ENCODE results near the gene CPNE7. TPM values are rescaled to one million over a fixed set of nuclear protein-coding genes. Genes with fewer than 3 reads are reported as not detected.

Gene CPNE7
- total RNA-seq, 2 experiments from 2014 or later, result 5.1 to 5.7 TPM

DNA sequence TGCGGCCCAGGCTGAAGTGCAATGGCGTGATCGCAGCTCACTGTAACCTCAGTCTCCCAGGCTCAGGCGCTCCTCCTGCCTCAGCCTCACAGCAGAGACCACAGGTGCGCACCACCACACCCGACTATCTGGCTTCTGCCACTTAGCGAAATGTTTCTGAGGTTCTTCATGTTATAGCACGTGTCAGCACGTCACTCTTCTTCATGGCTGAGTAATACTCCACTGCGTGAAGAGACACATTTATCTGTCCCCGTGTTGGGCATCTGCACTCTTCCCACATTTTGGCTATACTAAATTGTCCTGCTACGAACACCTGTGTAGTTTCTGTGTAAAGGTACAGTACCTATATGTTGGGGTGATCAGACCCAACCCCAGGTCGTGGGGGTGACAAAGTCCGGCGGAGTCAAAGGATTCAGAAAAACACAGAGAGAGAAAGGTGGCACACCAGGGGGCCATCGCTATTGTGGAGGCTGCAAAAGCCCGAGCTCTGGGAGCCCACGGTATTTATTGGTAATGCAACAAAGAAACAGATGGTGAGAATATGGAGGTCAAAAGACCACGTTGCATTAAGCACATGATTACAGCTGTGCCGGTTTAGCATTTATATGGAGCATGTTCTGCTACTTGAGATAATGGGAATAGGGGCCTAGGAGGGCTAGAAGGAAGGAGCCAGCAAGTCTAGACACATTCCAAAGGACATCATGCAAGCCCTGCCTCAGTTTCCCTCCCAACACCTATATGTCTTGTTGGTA is 37.0 kb downstream of the CPNE7 start:
- DNase-seq, result no peak
- H3K4me3 Mint-ChIP-seq, result no peak overlapping the region

DNA sequence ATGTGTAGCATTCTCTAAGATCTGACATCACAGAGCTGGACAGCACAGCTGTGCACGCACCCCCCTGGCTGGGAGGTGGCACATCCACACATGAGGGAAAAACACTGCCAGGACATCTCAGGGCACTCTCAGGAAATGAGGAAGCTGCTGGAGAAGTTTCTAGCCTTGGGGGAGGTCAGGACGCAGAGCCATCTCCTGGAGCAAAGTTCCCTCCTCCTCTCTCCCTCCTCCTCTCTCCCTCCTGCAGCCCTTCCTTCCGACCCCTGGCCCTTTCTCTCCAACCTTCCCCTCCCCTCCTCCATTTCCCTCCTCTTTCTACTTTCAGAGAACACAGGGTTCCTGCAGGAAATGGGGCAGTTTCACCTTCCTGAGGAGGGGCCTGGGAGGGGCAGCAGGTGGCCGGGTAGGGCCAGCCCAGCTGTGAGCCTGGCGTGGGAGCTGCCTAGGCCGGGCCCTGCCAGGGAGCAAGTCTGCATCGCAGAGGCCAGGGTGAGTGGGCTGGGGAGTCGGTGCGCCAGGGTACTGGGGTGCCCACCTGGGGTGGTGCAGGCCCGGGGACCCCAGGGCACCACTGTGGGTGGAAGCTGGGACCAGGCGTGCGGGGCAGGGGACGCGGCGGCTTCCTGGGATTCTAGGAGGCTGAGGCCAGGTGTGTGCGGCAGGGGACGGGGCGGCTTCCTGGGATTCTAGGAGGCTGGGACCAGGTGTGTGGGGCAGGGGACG is 37.8 kb downstream of the CPNE7 start, which contains the start of gene DPEP1:
DPEP1 (plus strand) TSS at position 412 of the 723 bp plus-strand sequence. CDS start 16,769 bp downstream, outside the sequence.
- ChIA-PET POLR2A (no interaction called here), CTCF (no interaction called here)
- DNase-seq, result no peak
- Mint-ChIP-seq H3K4me3 (no peak within 1 kb of the TSS), H3K36me3 (ENCODE audit: low read depth) (peaks cover 6% of the 10 kb centered on the region), H3K27ac (no peak within 1 kb of the TSS), H3K9me3 (peaks cover 8% of the 10 kb centered on the region), H3K4me1 (peaks cover 13% of the 10 kb centered on the region), H3K27me3 (peaks cover 3% of the 10 kb centered on the region)

More for the DNA sequence above, 37.0 kb downstream of the CPNE7 start:
- Mint-ChIP-seq H3K27ac (no peak overlapping the region), H3K36me3 (ENCODE audit: low read depth) (peaks cover 6% of the 10 kb centered on the region), H3K4me1 (peaks cover 13% of the 10 kb centered on the region), H3K9me3 (peaks cover 8% of the 10 kb centered on the region), H3K27me3 (peaks cover 3% of the 10 kb centered on the region)
- ChIA-PET POLR2A (no interaction called here), CTCF (no interaction called here)

DNA sequence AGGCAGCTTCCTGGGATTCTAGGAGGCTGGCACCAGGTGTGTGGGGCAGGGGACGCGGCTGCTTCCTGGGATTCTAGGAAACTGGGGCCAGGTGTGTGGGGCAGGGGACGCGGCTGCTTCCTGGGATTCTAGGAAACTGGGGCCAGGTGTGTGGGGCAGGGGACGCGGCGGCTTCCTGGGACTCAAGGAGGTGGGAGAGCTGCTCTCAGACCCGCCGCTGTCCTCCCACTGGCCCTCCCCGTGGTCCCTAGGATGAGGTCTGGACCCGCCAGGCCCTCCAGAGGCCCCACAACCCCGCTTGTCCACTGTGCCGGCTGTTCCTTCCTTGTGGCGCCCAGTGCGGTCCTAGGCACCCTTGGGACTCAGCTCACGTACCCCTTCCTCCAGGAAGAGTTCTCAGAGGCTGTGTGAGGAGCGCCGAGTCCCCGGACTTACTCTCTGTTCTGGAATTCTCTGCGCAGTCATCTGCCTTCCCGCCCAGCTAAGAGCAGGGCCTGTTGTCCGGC is 38.4 kb downstream of the CPNE7 start:
- H3K27ac Mint-ChIP-seq, result no peak overlapping the region
- peaks cover 13% of the 10 kb centered on the region for H3K4me1 Mint-ChIP-seq
- no peak overlapping the region for H3K4me3 Mint-ChIP-seq
- peaks cover 3% of the 10 kb centered on the region for H3K27me3 Mint-ChIP-seq
- ChIA-PET POLR2A (no interaction called here), CTCF (no interaction called here)
- DNase-seq, result no peak
- H3K36me3 Mint-ChIP-seq (ENCODE audit: low read depth), result peaks cover 6% of the 10 kb centered on the region
- peaks cover 8% of the 10 kb centered on the region for H3K9me3 Mint-ChIP-seq

DNA sequence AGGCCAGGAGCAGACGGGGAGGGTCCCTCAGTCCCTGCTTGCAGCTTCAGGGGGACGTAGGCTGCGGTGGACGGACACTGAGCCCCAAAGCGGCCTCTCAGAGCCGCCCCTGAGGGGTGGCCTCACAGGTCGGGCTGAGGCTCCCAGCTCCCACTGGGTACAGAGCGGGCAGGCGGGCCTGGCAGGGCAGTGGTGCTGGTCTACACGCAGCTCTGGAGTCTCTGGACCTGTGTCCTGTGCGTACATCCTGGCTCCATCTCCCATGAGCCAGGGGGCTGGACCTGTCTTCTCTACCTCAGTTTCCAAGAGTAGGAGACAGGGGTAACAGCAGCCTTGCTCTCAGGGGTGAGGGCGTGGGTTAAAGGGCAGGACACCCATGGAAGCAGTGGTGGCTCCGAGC is 39.6 kb downstream of the CPNE7 start:
- POLR2A ChIA-PET, result no interaction called here
- Mint-ChIP-seq H3K36me3 (ENCODE audit: low read depth) (peaks cover 6% of the 10 kb centered on the region), H3K27ac (no peak overlapping the region), H3K9me3 (peaks cover 8% of the 10 kb centered on the region), H3K27me3 (peaks cover 3% of the 10 kb centered on the region), H3K4me3 (no peak overlapping the region), H3K4me1 (peaks cover 13% of the 10 kb centered on the region)
- DNase-seq, result no peak
- CTCF ChIA-PET, result interaction anchor here (0.9 to 1.9 kb wide), 4 partner anchors 10 to 53 kb away, joined by 3 to 5 read pairs (median 4); no protein-coding TSS in a partner anchor

DNA sequence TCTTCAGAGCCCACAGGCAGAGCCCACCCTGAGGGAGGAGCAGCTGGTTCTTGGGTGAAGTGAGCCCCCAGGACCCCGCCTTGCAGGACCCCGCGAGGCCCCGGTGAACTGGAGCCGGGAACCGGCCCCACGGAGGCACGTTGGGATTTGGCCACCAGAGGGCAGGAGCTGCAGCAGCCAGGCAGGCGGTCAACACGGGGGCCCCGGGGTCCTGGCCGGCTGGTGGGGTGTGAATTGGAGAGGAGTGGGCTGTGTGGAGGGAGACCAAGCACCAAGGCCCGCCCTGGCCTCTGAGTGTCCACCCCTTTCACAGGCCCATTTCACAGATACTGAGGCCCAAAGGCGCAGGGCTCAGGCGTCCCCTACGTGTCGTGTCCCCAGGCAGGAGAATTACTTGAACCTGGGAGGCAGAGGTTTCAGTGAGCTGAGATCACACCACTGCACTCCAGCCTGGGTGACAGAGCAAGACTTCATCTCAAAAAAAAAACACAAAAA is 40.1 kb downstream of the CPNE7 start:
- no peak overlapping the region for H3K4me3 Mint-ChIP-seq
- no peak overlapping the region for H3K27ac Mint-ChIP-seq
- ChIA-PET CTCF (interaction anchor here (0.9 to 1.9 kb wide), 5 partner anchors 10 to 52 kb away, joined by 3 to 5 read pairs (median 3); no protein-coding TSS in a partner anchor), POLR2A (no interaction called here)
- H3K36me3 Mint-ChIP-seq (ENCODE audit: low read depth), result peaks cover 6% of the 10 kb centered on the region
- DNase-seq, result no peak
- H3K4me1 Mint-ChIP-seq, result peaks cover 13% of the 10 kb centered on the region
- peaks cover 8% of the 10 kb centered on the region for H3K9me3 Mint-ChIP-seq
- H3K27me3 Mint-ChIP-seq, result peaks cover 3% of the 10 kb centered on the region

DNA sequence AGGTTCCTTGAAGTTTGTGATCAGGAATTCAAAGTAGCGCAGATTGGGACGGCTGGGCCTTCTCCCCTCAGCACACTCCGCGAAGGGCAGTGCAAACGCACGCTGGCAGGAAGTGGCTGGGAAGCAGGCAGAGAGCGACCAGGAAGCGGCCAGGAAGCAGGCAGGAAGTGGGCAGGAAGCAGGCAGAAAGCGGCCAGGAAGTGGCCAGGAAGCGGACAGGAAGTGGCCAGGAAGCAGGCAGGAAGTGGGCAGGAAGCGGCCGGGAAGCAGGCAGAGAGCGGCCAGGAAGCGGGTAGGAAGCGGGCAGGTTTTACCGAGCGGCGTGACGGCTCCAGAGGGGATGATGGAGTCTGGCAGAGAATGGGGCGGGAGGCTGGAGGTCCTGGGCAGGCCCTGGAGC is 41.1 kb downstream of the CPNE7 start:
- no peak overlapping the region for H3K4me3 Mint-ChIP-seq
- peaks cover 3% of the 10 kb centered on the region for H3K27me3 Mint-ChIP-seq
- H3K27ac Mint-ChIP-seq, result peak overlapping the region; percentile 88
- H3K4me1 Mint-ChIP-seq, result peaks cover 13% of the 10 kb centered on the region
- ChIA-PET POLR2A (no interaction called here), CTCF (interaction anchor here (1.3 kb wide), 1 partner anchor 16 kb away, joined by 3 read pairs; no protein-coding TSS in a partner anchor)
- H3K36me3 Mint-ChIP-seq (ENCODE audit: low read depth), result peaks cover 6% of the 10 kb centered on the region
- DNase-seq, result peak; percentile 26
- H3K9me3 Mint-ChIP-seq, result peaks cover 8% of the 10 kb centered on the region

DNA sequence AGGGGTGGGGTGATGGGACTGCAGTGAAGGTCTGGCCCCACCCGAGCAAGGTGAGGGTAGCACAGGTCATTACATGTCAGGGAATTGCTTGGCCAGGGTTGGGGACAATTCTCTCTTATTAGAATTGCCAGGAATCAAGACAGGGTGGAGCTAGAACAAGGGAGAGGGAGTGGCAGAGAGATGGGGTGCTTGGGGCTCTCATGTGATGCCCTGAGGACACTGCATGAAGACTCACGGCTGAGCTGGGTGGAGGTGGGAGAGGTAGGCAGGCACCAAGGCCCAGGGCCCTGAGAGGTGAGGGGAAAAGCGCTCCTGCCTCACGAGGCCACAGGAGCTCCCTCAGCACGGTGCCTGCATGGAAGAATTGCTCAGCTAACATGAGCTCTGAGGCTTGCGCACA is 41.5 kb downstream of the CPNE7 start:
- H3K4me1 Mint-ChIP-seq, result peaks cover 13% of the 10 kb centered on the region
- no peak overlapping the region for H3K4me3 Mint-ChIP-seq
- POLR2A ChIA-PET, result no interaction called here
- no peak for DNase-seq
- CTCF ChIA-PET, result no interaction called here
- H3K36me3 Mint-ChIP-seq (ENCODE audit: low read depth), result peaks cover 6% of the 10 kb centered on the region
- H3K27me3 Mint-ChIP-seq, result peaks cover 3% of the 10 kb centered on the region
- peaks cover 8% of the 10 kb centered on the region for H3K9me3 Mint-ChIP-seq
- H3K27ac Mint-ChIP-seq, result peak overlapping the region; percentile 88

DNA sequence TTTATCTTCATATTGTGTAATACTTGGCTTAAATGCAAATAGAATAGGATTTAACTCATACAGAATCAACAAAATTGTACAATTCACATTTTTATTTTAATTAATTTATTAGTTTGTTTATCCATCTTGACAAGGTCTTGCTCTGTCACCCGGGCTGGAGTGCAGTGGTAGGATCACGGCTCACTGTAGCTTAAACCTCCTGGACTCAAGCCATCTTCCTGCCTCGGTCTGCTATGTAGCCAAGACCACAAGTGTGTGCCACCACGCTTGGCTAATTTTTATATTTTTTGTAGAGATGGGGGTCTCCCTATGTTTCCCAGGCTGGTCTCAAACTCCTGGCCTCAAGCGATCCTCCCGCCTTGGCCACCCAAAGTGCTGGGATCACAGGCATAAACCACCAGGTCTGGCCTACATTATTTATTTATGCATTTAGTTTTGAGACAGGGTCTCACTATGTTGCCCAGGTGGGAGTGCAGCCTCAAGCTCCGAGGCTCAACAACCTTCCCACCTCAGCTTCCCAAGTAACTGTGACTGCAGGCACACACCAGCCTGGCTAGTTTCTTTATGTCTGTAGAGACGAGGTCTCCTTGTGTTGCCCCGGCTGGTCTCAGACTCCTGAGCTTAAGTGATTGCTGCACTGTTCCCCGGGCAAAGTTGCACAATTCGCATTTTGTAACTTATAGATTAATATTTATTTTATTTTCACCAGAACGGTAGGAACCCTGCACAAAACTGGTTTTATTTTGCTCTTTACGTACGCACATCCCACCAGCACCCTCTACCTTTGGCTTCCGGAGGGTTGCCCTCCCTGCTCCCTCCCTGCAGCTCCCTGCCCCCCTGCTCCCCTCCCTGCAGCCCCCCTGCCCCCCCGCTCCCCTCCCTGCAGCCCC is 42.8 kb downstream of the CPNE7 start:
- CTCF ChIA-PET, result no interaction called here
- H3K4me1 Mint-ChIP-seq, result peaks cover 11% of the 10 kb centered on the region

DNA sequence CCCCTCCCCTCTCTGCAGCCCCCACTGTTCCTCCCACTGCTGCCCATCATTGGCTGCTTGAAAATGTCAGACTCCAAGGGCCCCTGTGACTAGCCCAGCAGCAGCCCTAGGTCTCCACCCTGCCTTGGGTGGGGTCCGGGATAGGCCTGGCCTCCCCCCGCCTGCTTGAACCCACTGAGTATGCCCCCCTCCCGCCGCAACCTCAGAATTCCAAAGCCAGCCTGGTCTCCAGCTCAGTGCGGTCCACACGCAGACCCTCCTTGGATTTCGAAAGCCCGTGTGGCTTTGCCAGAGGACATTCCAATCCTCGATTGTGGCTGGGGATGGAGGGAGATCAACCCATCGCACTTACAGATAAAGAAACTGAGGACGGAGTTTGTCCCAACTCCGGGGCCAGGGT is 44.3 kb downstream of the CPNE7 start:
- H3K36me3 Mint-ChIP-seq (ENCODE audit: low read depth), result peaks cover 6% of the 10 kb centered on the region
- no peak overlapping the region for H3K27ac Mint-ChIP-seq
- H3K4me3 Mint-ChIP-seq, result no peak overlapping the region
- ChIA-PET CTCF (no interaction called here), POLR2A (no interaction called here)
- H3K27me3 Mint-ChIP-seq, result peaks cover 12% of the 10 kb centered on the region
- no peak for DNase-seq
- peaks cover 11% of the 10 kb centered on the region for H3K4me1 Mint-ChIP-seq
- H3K9me3 Mint-ChIP-seq, result peaks cover 8% of the 10 kb centered on the region

More for the DNA sequence above, 42.8 kb downstream of the CPNE7 start:
- Mint-ChIP-seq H3K27ac (no peak overlapping the region), H3K4me3 (no peak overlapping the region), H3K36me3 (ENCODE audit: low read depth) (peaks cover 6% of the 10 kb centered on the region), H3K27me3 (peaks cover 4% of the 10 kb centered on the region), H3K9me3 (peaks cover 8% of the 10 kb centered on the region)
- no peak for DNase-seq
- POLR2A ChIA-PET, result no interaction called here

DNA sequence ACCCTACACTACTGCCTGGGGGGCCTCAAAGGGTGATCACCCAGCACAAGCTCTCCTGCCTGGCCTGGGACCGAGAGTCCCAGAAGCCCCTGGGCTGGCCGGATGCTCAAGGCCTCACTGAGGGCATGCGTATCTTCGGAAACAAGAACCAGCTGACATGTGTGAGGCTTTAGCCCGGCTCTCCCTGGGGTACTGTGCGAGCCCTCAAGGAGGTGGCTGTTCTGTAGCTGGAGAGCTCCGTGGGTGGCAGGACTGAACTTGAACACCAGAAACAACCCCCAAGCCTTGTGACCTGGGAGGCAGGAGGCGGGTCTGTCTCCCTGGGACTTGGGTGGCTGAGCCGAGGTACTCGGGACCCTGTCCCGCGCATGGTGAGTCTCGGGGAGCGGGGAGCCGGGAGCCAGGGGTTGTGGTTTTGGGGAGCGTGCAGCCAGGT is 44.9 kb downstream of the CPNE7 start:
- H3K9me3 Mint-ChIP-seq, result peaks cover 8% of the 10 kb centered on the region
- H3K27ac Mint-ChIP-seq, result no peak overlapping the region
- POLR2A ChIA-PET, result no interaction called here
- H3K27me3 Mint-ChIP-seq, result peaks cover 12% of the 10 kb centered on the region
- H3K4me1 Mint-ChIP-seq, result peaks cover 11% of the 10 kb centered on the region
- H3K4me3 Mint-ChIP-seq, result no peak overlapping the region
- CTCF ChIA-PET, result no interaction called here
- DNase-seq, result no peak
- peaks cover 6% of the 10 kb centered on the region for H3K36me3 Mint-ChIP-seq (ENCODE audit: low read depth)

DNA sequence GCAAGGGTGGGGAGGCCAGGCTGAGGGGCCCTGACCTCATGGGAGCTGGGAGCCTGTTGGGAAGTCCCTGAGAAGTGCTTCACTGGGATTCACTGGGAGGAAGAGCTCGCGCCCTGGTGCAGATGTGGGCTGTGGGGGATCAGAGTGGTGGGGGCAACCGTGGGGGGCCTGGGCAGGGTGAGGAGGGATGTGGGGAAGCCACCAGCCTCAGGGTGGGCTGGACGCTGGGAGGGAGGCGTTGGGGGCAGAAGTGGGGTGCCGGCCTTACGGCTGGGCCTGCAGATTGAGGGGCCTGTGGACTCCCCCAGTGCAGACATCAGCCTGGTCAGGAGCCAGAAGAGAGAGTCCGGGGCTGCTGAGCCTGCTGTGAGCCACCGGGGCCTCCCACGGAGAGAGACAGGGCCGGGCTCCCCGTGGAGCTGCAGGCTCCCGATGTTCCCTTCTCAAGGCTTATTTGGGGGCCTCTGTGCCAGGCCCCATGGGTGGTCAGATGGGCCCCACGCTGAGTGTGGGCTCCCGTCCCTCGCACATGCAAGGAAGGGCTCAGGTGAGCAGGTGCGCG is 45.7 kb downstream of the CPNE7 start:
- Mint-ChIP-seq H3K36me3 (ENCODE audit: low read depth) (peaks cover 6% of the 10 kb centered on the region), H3K4me3 (no peak overlapping the region), H3K27me3 (peaks cover 12% of the 10 kb centered on the region), H3K4me1 (peaks cover 9% of the 10 kb centered on the region), H3K9me3 (peaks cover 8% of the 10 kb centered on the region), H3K27ac (no peak overlapping the region)
- ChIA-PET POLR2A (no interaction called here), CTCF (no interaction called here)
- no peak for DNase-seq

DNA sequence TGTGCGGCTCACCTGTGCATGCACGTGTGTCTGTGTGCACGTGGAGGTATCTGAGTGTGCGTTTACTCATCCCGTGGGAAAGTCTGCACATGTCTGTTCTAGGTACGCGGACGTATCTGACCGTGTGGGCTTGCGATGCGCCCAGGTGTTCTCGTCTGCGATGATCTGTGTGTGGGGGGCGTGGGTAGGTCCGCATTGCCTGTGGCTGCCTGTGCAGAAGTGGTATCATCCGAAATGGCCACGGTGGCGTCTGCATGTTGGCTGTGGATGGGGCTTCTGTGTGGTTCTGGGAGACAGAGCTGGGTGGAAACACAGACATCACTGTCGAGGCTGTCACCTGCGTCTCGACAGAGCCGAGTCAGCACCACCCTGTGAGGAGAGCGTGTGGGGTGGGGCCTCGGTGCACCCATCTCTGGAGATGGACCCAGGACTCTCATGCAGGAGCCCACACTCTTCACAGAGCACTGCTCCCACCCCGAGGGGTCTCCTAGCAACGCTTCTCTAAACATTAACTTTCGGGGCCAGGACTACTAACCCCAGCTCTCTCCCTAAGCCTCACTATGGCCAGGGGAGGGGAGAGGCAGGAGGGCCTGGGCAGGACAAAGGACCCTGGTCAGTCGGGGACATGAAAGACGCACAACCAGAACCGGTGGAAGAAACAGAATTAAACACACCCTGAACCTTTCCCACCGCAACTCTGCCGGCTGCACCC is 46.3 kb downstream of the CPNE7 start:
- Mint-ChIP-seq H3K4me3 (no peak overlapping the region), H3K4me1 (peaks cover 4% of the 10 kb centered on the region), H3K9me3 (peaks cover 4% of the 10 kb centered on the region), H3K36me3 (ENCODE audit: low read depth) (peaks cover 2% of the 10 kb centered on the region), H3K27me3 (peaks cover 10% of the 10 kb centered on the region), H3K27ac (no peak overlapping the region)
- no peak for DNase-seq
- POLR2A ChIA-PET, result no interaction called here
- CTCF ChIA-PET, result interaction anchor here (0.6 kb wide), 1 partner anchor 29 kb away, joined by 3 read pairs; no protein-coding TSS in a partner anchor

Data from activated CD4-positive, alpha-beta T cell treated with anti-CD3 and anti-CD28 coated beads, Interleukin-2, amount 10 ng/mL, durations not matched to agents 7 days and 5 days (primary cell).